Adrenal gland (tissue), 12 donors: ENCODE data around the gene SULT2B1. TPM values are rescaled to one million over a fixed set of nuclear protein-coding genes. Genes with fewer than 3 reads are reported as not detected.

Experiments
- DNase-seq, 7 donors: peaks; one replicate each; pipeline ENCODE4 v3.0.0-alpha.2; 2019 to 2020
- H3K27ac ChIP-seq, 5 donors: fragments of 200-600 bp; sonication (generic) in 4 of 5; 1 replicate in 3 of 5; 2 replicates in 2 of 5; pipeline versions ENCODE4 v1.5.1 to v1.8.0; 2016 to 2020; ENCODE audit warnings: mild to moderate bottlenecking in 1 of 5
- H3K27me3 ChIP-seq: fragments of 200-600 bp; 2 replicates; pipeline ENCODE4 v1.8.0; 2021
- H3K36me3 ChIP-seq, 2 donors: fragments of 200-600 bp; replicated peaks in 1 of 2; 1 replicate in 1 of 2; 2 replicates in 1 of 2; pipeline versions ENCODE4 v1.5.1 to v1.8.0; 2018 to 2022
- H3K4me1 ChIP-seq, 2 donors: fragments of 200-600 bp; replicated peaks in 1 of 2; 1 replicate in 1 of 2; 2 replicates in 1 of 2; pipeline versions ENCODE4 v1.5.1 to v1.8.0; 2018 to 2021
- H3K4me3 ChIP-seq, 4 donors: fragments of 200-600 bp; sonication (generic) in 3 of 4; one replicate each; pipeline ENCODE4 v1.5.1; 2016 to 2018
- H3K9me3 ChIP-seq, 3 donors: fragments of 200-600 bp; sonication (generic) in 1 of 3; replicated peaks in 1 of 3; 1 replicate in 2 of 3; 2 replicates in 1 of 3; pipeline versions ENCODE4 v1.5.1 to v1.8.0; 2016 to 2021
- CTCF ChIP-seq, 6 experiments: fragments of 450-650 bp in 4 of 6; fragments of 200-600 bp in 2 of 6; sonication (generic) in 1 of 6; IDR thresholded peaks; 1 replicate in 5 of 6; 2 replicates in 1 of 6; pipeline versions ENCODE4 v1.5.1 to v1.8.0; 2016 to 2021; ENCODE audit warnings: antibody characterized with exemption in 6 of 6, mild to moderate bottlenecking in 2 of 6, moderate library complexity in 1 of 6
- POLR2A ChIP-seq, 2 donors: fragments of 450-650 bp; IDR thresholded peaks; one replicate each; pipeline ENCODE4 v1.6.1; 2017; ENCODE audit warnings: antibody characterized with exemption in 2 of 2, mild to moderate bottlenecking in 2 of 2, moderate library complexity in 1 of 2
- WGBS, 4 donors: extraction: QIAGEN DNeasy Blood & Tissue Kit in 2 of 4; methylation state at CpG; one replicate each; pipeline versions ENCODE4 v1.1.5 to v1.1.7; 2013 to 2017; 5-methylcytosine and 5-hydroxymethylcytosine counted together
- intact Hi-C, 2 donors: fragments of 100-400 bp; cut with DNase I; formaldehyde crosslinking; loops; one replicate each; pipeline versions ENCODE4 v1.14.1 to v1.15.0; 2022 to 2023
- polyA plus RNA-seq, 3 donors: library from polyadenylated mRNA; stranded (reverse); fragments of 200-250 nt in 2 of 3; fragments of 350-450 nt in 1 of 3; fragmentation: Illumina TruSeq in 1 of 3; extraction: RNeasy Lipid Tissue Mini Kit (QIAGEN cat#74804) in 1 of 3; gene quantifications; one replicate each; pipeline ENCODE4 v1.2.3, GENCODE V29; 2013 to 2014
- total RNA-seq, 9 donors: library from RNA; depleted of rRNA in 4 of 9; stranded (reverse); fragments of >200 nt in 4 of 9; fragments of 120-200 nt in 1 of 9; fragmentation: NEBNext Ultra II Directional in 1 of 9; extraction: Animal tissue kit (Norgen Biotek cat#: 25700) in 1 of 9; gene quantifications; one replicate each; pipeline versions ENCODE4 v1.1.0 to v1.2.4, GENCODE V29; 2013 to 2023
- donor health status: healthy with polysubstance abuse.
- donor health status: Bipolar disorder and iron deficiency.
- donor health status: DM: yes; HTN: yes; CAD: no.
- donor health status: DM: no; HTN: no; CAD: no.
- donor health status: DM: no; HTN: no; CAD: no.
- donor health status: DM: yes; HTN: yes; CAD: no.

Gene SULT2B1
- total and polyA plus RNA-seq, 12 donors, result 0.22 to 1.4 (median 0.52) TPM; not detected in 3

- Histone ChIP-seq H3K4me3 (peak within 1 kb of the TSS; percentile 38 to 97 (median 88)), H3K36me3 (peaks cover 0 to 30% of the 10 kb centered on the region in 2 donors), H3K4me1 (peaks cover 26 to 45% of the 10 kb centered on the region in 2 donors), H3K9me3 (no peaks in the 10 kb centered on the region), H3K27ac (peak within 1 kb of the TSS; percentile 84 to 96 (median 92)), H3K27me3 (no peaks in the 10 kb centered on the region)
- WGBS, 4 donors, result 0 to 1% (median 0%) methylated on average over 10 to 69 of the region's 69 CpGs
- intact Hi-C loops, result no loop called here
- DNase-seq, result peak; percentile 97 to 100 (median 98)
- TF ChIP-seq CTCF (IDR thresholded peaks at IDR 0.05) (peak in 1 of 6 experiments; percentile 14), POLR2A (IDR thresholded peaks at IDR 0.05) (peak; percentile 86 to 98)
These were observed 67.1 kb downstream of the SULT2B1 start, which contains the start of the genes RPL18 and SPHK2 for GRCh38 chr19:48618916-48619691. Gene RPL18, minus strand, starts transcription at chr19:48619178. Its CDS starts 35 bp downstream, at chr19:48619143. Gene SPHK2, plus strand, starts transcription at chr19:48619506. Its CDS starts 1,009 bp downstream, at chr19:48620515.

- Histone ChIP-seq H3K27me3 (no peaks in the 10 kb centered on the region), H3K4me1 (peaks cover 33 to 44% of the 10 kb centered on the region in 2 donors), H3K9me3 (no peaks in the 10 kb centered on the region), H3K36me3 (peaks cover 0 to 27% of the 10 kb centered on the region in 2 donors), H3K27ac (peak overlapping the region; percentile 84 to 96 (median 92)), H3K4me3 (peak overlapping the region in 2 of 4 donors; percentile 82 to 97)
- TF ChIP-seq POLR2A (IDR thresholded peaks at IDR 0.05) (no peak), CTCF (IDR thresholded peaks at IDR 0.05) (peak in 3 of 6 experiments; percentile 22 to 42 (median 28))
- WGBS, 4 donors, result 29 to 32% (median 32%) methylated on average over 6 of the region's 6 CpGs
- DNase-seq, result peak in 4 of 7 donors; percentile 26 to 69 (median 48)
- intact Hi-C loops, result no loop called here
These were observed 68.0 kb downstream of the SULT2B1 start for GRCh38 chr19:48619692-48620585.

GRCh38 chr19:48623556-48624066, 71.6 kb downstream of the SULT2B1 start:
- Histone ChIP-seq H3K36me3 (no peaks in the 10 kb centered on the region), H3K4me1 (peaks cover 22 to 30% of the 10 kb centered on the region in 2 donors), H3K27ac (peak overlapping the region; percentile 34 to 89 (median 64)), H3K9me3 (no peaks in the 10 kb centered on the region), H3K4me3 (peak overlapping the region in 1 of 4 donors; percentile 5), H3K27me3 (no peaks in the 10 kb centered on the region)
- WGBS, 4 donors, result 20 to 28% (median 25%) methylated on average over 8 of the region's 8 CpGs
- TF ChIP-seq POLR2A (IDR thresholded peaks at IDR 0.05) (no peak), CTCF (IDR thresholded peaks at IDR 0.05) (no peak)
- DNase-seq, result no peak
- intact Hi-C loops, result no loop called here
